PC-3 (cell line): ENCODE data around the gene CNTN4. TPM values are rescaled to one million over a fixed set of nuclear protein-coding genes. Genes with fewer than 3 reads are reported as not detected.

Experiments used
- ATAC-seq: fragments of 200-7000 bp; cut with Tn5 transposase; 2 replicates; pipeline ENCODE4 v1.9.1; 2020; ENCODE audit warnings: mild to moderate bottlenecking, moderate library complexity
- BruUV-seq: library from RNA; stranded (reverse); fragments of 400-500 nt; replicated peaks from 2 replicates; lab custom pipeline; 2021; lab: Mats Ljungman, UMichigan
- CTCF ChIA-PET: fragments of 300-600 bp; sonication (Branson Sonifier 250); formaldehyde crosslinking; loops from one replicate; lab custom pipeline; 2022; ENCODE audit warnings: antibody characterized with exemption; lab: Charles Lee
- POLR2A ChIA-PET: fragments of 300-600 bp; sonication (Branson Sonifier 250); formaldehyde crosslinking; loops from one replicate; lab custom pipeline; 2022; ENCODE audit warnings: antibody characterized with exemption; ENCODE audit not compliant: unreplicated experiment; lab: Charles Lee
- DNase-seq: peaks from one replicate; pipeline ENCODE4 v3.0.0-alpha.2; 2015
- H2AFZ ChIP-seq: fragments of 300-600 bp; sonication (generic); 2 replicates; pipeline ENCODE4 v1.6.0; 2016; ENCODE audit warnings: antibody characterized with exemption, low read length
- H3F3A ChIP-seq: fragments of 300-600 bp; sonication (generic); one replicate; pipeline ENCODE4 v1.6.0; 2017; ENCODE audit warnings: antibody characterized with exemption, low read length, control low read depth, mild to moderate bottlenecking; ENCODE audit not compliant: unreplicated experiment
- H3K27ac ChIP-seq: fragments of 300-600 bp; sonication (generic); 2 replicates; pipeline ENCODE4 v1.5.1; 2016; ENCODE audit warnings: mild to moderate bottlenecking, low read length
- H3K27me3 ChIP-seq: fragments of 300-600 bp; sonication (generic); 2 replicates; pipeline ENCODE4 v1.6.1; 2016; ENCODE audit warnings: low read length, mixed read lengths
- H3K36me3 ChIP-seq: fragments of 300-600 bp; sonication (generic); 2 replicates; pipeline ENCODE4 v1.6.1; 2016; ENCODE audit warnings: low read depth, mixed run types, low read length, mixed read lengths
- H3K4me1 ChIP-seq: fragments of 300-600 bp; sonication (generic); 2 replicates; pipeline ENCODE4 v1.5.1; 2016; ENCODE audit warnings: low read length; ENCODE audit not compliant: insufficient read depth
- H3K4me2 ChIP-seq: fragments of 300-600 bp; sonication (generic); 2 replicates; pipeline ENCODE4 v1.6.0; 2016; ENCODE audit warnings: low read length
- H3K4me3 ChIP-seq: fragments of 300-600 bp; sonication (generic); 2 replicates; pipeline ENCODE4 v1.5.1; 2016; ENCODE audit warnings: mild to moderate bottlenecking, low read length, mixed read lengths
- H3K79me2 ChIP-seq: fragments of 300-600 bp; sonication (generic); 2 replicates; pipeline ENCODE4 v1.6.1; 2017; ENCODE audit warnings: low read length, mixed read lengths
- H3K9ac ChIP-seq: fragments of 300-600 bp; sonication (generic); 2 replicates; pipeline ENCODE4 v1.6.0; 2016; ENCODE audit warnings: mild to moderate bottlenecking, low read length
- H3K9me2 ChIP-seq: fragments of 300-600 bp; sonication (generic); replicated peaks from 2 replicates; pipeline ENCODE4 v1.6.1; 2016; ENCODE audit warnings: mixed run types, low read length, mixed read lengths
- H3K9me3 ChIP-seq: fragments of 300-600 bp; sonication (generic); 2 replicates; pipeline ENCODE4 v1.6.1; 2016; ENCODE audit warnings: low read length, mixed read lengths
- H4K20me1 ChIP-seq: fragments of 300-600 bp; sonication (generic); 2 replicates; pipeline ENCODE4 v1.6.1; 2016; ENCODE audit warnings: low read length, mixed read lengths
- EZH2 ChIP-seq: fragments of 300-600 bp; sonication (generic); IDR thresholded peaks from one replicate; pipeline ENCODE4 v1.6.1; 2017; ENCODE audit warnings: antibody characterized with exemption, mild to moderate bottlenecking, low read length; ENCODE audit not compliant: unreplicated experiment
- EZH2phosphoT487 ChIP-seq: fragments of 300-600 bp; sonication (generic); IDR thresholded peaks from 2 replicates; pipeline ENCODE4 v1.6.1; 2018; ENCODE audit warnings: mild to moderate bottlenecking, antibody characterized with exemption, low read length, borderline replicate concordance
- intact Hi-C: fragments of 100-400 bp; cut with micrococcal nuclease; formaldehyde crosslinking; loops from 2 replicates; pipeline ENCODE4 v1.9.0; 2023
- total RNA-seq: library from RNA; depleted of rRNA; stranded (reverse); fragments of >200 nt; gene quantifications from 2 replicates; pipeline ENCODE4 v1.2.3, GENCODE V29; 2014
- TF ChIP-seq, protein P1 (sequence below): fragments of 300-600 bp; sonication (generic); conservative IDR thresholded peaks from 2 replicates; pipeline ENCODE4 v1.5.1; 2017; ENCODE audit warnings: antibody characterized with exemption, low read depth, mild to moderate bottlenecking, low read length

CNTN4 gene
- total RNA-seq, 1 experiment from 2014 or later, result not detected

- Histone ChIP-seq H3K4me1 (no peaks in the 10 kb centered on the region), H2AFZ (no peak overlapping the region), H3K27ac (no peak overlapping the region), H3K27me3 (no peaks in the 10 kb centered on the region), H3K4me3 (no peak overlapping the region), H3K79me2 (no peaks in the 10 kb centered on the region), H3K9me2 (no peaks in the 10 kb centered on the region), H3K36me3 (no peaks in the 10 kb centered on the region), H3F3A (no peaks in the 10 kb centered on the region), H3K4me2 (no peak overlapping the region), H3K9ac (no peak overlapping the region), H4K20me1 (no peaks in the 10 kb centered on the region), H3K9me3 (peaks cover 12% of the 10 kb centered on the region; the same call in 1 of the 2 replicates)
- intact Hi-C loops, result no loop called here
- TF ChIP-seq EZH2phosphoT487 (no peak), EZH2 (no peak)
- TF ChIP-seq, protein P1, sequence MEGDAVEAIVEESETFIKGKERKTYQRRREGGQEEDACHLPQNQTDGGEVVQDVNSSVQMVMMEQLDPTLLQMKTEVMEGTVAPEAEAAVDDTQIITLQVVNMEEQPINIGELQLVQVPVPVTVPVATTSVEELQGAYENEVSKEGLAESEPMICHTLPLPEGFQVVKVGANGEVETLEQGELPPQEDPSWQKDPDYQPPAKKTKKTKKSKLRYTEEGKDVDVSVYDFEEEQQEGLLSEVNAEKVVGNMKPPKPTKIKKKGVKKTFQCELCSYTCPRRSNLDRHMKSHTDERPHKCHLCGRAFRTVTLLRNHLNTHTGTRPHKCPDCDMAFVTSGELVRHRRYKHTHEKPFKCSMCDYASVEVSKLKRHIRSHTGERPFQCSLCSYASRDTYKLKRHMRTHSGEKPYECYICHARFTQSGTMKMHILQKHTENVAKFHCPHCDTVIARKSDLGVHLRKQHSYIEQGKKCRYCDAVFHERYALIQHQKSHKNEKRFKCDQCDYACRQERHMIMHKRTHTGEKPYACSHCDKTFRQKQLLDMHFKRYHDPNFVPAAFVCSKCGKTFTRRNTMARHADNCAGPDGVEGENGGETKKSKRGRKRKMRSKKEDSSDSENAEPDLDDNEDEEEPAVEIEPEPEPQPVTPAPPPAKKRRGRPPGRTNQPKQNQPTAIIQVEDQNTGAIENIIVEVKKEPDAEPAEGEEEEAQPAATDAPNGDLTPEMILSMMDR, result no peak
- ATAC-seq (no peak), DNase-seq (no peak)
- POLR2A ChIA-PET, result no interaction called here
- no TSS peak for BruUV-seq
- CTCF ChIA-PET, result no interaction called here
These were observed 880.5 kb downstream of the CNTN4 start for GRCh38 chr3:2978977-2979732.

- intact Hi-C loops, result no loop called here
- no peaks in the 10 kb centered on the region for H3K36me3 ChIP-seq
- TF ChIP-seq EZH2, result no peak
- TF ChIP-seq, protein P1, result no peak
- no peak for TF ChIP-seq EZH2phosphoT487
- H3K27me3 ChIP-seq, result no peaks in the 10 kb centered on the region
- POLR2A ChIA-PET, result no interaction called here
- H3K4me1 ChIP-seq, result no peaks in the 10 kb centered on the region
- DNase-seq (no peak), ATAC-seq (no peak)
- H3K9me3 ChIP-seq, result peaks cover 15% of the 10 kb centered on the region; the same call in 1 of the 2 replicates
- H3K4me2 ChIP-seq, result no peak overlapping the region
- no TSS peak for BruUV-seq
- H4K20me1 ChIP-seq, result no peaks in the 10 kb centered on the region
- no peak overlapping the region for H3K4me3 ChIP-seq
- no peaks in the 10 kb centered on the region for H3K79me2 ChIP-seq
- no peaks in the 10 kb centered on the region for H3F3A ChIP-seq
- H3K27ac ChIP-seq, result no peak overlapping the region
- no peak overlapping the region for H3K9ac ChIP-seq
- H3K9me2 ChIP-seq, result no peaks in the 10 kb centered on the region
- no peak overlapping the region for H2AFZ ChIP-seq
- CTCF ChIA-PET, result no interaction called here
These were observed 885.6 kb downstream of the CNTN4 start for GRCh38 chr3:2984005-2984830.
